Heart left ventricle (tissue), 13 donors: ENCODE results near the gene GPC6.

Source experiments
- CTCF ChIP-seq, 12 donors: fragments of 200-600 bp; sonication (generic) in 4 of 12; IDR thresholded peaks; one replicate each; pipeline versions ENCODE4 v1.5.0 to v1.8.0; 2018 to 2022; ENCODE audit warnings: antibody characterized with exemption in 12 of 12, mild to moderate bottlenecking in 5 of 12
- POLR2A ChIP-seq, 2 donors: fragments of 450-650 bp; IDR thresholded peaks; one replicate each; pipeline ENCODE4 v1.6.1; 2017; ENCODE audit warnings: antibody characterized with exemption in 2 of 2, mild to moderate bottlenecking in 2 of 2, moderate library complexity in 2 of 2
- donor health status: ischemic (EF 13 %, LVEDD 7.1; RV severe dilation, severe dysfunction).
- donor health status: DM: no; HTN: yes; CAD: no.
- donor health status: DM: no; HTN: no; CAD: no.
- donor health status: ischemic (EF 25% LVEDD 6.9; RV normal size, moderate dysfunction).
- donor health status: ischemic (EF 25% LVEDD 5.7; RV mildly dilated, moderate dysfunction).
- donor health status: ischemic (EF 35%, LVEDD 5.7; RV mildly dilated, moderate dysfunction).
- donor health status: nonischemic (EF 11% LVEDD 7.7; RV severe dilation, severe dysfunction).
- donor health status: DM: yes; HTN: yes; CAD: no.
- donor health status: PGD.
- donor health status: ischemic (EF 29% LVEDD 5.4; RV normal size, mild dysfunction).
- donor health status: nonischemic (EF 23%, LVEDD 6.1; RV moderate dilation, normal function).

GRCh38 chr13:94007072-94007471 is 780.5 kb downstream of the GPC6 start:
- TF ChIP-seq POLR2A (IDR thresholded peaks at IDR 0.05) (no peak), CTCF (IDR thresholded peaks at IDR 0.05) (no peak)
